Measurements from ENCODE around the gene RASA3. TPM values are rescaled to one million over a fixed set of nuclear protein-coding genes. Genes with fewer than 3 reads are reported as not detected.
"Not testable (repeated sequence)": the region's sequence is repeated elsewhere in the genome, so short reads cannot be mapped to it uniquely, and the experiment has no call there.

The RASA3 gene
- polyA plus RNA-seq, 12 donors: 8.9 to 23.0 (median 20.0) TPM; not detected in 1

GRCh38 chr13:114022876-114023275 is 109.5 kb downstream of the RASA3 start:
- no peak for DNase-seq

GRCh38 chr13:114022309-114022669 is 110.1 kb downstream of the RASA3 start:
- DNase-seq: no peak

GRCh38 chr13:114021464-114022308 is 110.7 kb downstream of the RASA3 start:
- DNase-seq: no peak

DNA sequence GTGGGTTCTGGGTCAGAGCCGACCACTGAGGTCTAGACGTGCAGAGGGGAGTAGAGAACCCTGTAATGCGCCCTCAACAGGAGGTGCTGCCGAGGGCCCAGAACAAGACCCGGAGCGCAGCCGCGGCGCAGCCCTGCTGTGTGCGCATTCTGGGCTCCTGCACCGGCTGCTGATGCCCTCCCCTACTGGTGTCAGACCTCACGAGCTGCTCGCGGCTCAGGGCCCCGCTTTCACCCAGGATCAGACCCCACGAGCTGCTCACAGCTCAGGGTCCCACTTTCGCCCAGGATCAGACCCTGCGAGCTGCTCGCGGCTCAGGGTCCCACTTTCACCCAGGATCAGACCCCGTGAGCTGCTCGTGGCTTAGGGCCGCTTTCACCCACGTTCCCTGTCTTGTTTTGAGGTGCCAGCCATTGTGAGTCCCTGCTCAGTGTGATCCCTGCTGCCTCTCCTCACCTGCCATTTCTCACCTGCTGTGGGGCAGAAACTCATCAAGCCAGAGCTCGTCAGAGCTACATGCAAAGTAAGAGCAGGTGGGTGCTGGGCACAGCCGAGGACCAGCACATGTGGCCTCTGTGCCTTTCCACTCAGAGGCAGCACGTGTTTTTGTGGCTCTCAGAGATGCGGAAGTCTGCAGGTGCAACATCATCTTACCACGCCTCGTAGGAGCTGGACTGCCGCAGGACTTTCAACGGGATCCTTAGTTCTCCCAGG is 111.5 kb downstream of the RASA3 start:
- no peak for DNase-seq

DNA sequence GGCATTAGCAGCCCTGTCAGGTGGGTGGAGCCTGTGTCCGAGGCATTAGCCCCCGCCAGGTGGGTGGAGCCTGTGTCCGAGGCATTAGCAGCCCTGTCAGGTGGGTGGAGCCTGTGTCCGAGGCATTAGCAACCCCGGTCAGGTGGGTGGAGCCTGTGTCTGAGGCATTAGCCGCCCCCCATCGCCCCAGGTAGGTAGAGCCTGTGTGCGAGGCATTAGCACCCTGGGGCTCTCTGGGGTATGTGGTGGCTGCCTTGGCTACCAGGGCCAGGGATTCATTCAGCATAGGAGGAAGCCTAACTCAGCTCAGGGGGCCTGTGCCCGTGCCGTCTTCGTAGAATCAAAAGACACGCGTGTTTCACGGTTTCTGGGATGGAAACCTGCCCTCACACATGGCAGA is 112.3 kb downstream of the RASA3 start:
- DNase-seq: not testable (repeated sequence)

DNA sequence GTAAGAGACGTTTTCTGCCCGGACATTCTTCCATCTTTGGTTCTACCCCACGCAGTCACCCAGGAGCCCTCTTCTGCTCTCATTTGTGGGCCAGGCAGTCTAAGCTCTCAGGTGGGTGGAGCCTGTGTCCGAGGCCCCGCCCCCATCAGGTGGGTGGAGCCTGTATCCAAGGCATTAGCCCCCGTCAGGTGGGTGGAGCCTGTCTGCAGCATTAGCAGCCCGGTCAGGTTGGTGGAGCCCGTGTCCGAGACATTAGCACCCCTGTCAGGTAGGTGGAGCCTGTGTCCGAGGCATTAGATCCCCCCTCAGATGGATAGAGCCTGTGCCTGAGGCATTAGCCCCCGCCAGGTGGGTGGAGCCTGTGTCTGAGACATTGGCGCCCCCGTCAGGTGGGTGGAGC is 113.1 kb downstream of the RASA3 start:
- DNase-seq: no peak

GRCh38 chr13:114018461-114019055 is 113.9 kb downstream of the RASA3 start:
- no peak for DNase-seq

GRCh38 chr13:114017966-114018365 is 114.5 kb downstream of the RASA3 start:
- no peak for DNase-seq

DNA sequence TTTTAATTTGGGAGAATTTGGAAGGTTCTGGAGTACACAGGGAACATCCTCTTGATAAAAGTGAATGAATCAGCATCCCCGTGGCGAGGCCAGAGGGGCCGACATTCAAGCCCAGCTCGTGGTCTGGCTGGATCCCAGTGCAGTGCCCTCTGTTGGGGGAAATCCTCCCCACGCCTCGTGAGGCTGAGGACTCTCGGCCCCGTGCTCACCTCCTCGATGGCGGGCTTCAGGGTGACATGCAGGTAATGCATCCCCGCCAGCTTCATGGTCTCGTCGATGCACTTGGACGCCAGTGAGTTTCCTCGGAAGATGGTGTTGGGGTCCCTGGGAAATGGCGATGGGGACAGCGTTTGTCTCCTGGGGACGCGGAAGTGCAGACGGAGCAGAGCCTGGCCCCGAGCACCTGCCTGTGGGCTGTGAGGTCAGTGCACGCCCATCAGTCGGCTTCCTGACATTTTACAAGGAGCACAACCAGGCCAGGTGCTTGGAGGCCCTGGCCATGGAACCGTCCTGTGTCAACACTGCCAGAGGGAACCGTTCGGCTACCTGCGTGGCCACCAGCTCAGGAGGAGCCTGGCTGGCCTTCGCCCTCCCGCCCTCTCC is 115.3 kb downstream of the RASA3 start:
- DNase-seq: no peak

DNA sequence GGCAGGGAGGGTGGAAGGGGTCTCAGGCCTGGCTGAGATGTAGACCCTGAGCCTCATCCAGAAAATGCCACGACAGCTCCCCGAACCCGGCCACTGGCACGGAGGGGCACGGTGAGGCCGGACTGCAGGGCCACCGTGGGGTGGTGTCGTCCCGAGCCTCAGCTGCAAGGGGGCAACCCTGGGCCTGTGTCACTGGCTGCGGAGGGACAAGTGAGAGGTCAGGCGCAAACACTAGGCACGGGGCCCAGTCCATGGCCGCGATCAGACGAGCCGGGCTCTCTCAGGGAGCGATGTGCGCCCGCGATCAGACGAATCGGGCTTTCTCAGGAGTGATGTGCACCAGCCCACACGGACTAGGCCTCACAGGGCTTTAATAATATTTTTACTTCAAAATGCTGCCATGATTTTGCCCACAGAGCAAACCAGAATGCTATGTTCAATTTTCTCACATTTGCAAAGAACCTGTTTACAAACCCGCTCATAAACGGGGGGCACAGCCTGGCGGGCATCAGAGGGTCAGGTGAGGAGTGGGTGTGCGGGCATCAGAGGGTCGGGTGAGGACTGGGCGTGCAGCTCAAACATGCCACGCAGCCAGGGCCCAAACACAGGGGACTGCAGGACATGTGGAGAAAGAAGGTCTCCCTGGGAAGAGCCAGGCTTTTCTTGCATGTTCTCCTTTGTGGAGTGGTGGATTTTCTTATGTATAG is 115.9 kb downstream of the RASA3 start:
- DNase-seq: no peak

GRCh38 chr13:114015969-114016295 is 116.5 kb downstream of the RASA3 start:
- DNase-seq: no peak

GRCh38 chr13:114015111-114015968 is 117.1 kb downstream of the RASA3 start:
- DNase-seq: no peak

GRCh38 chr13:114013952-114014629 is 118.3 kb downstream of the RASA3 start:
- no peak for DNase-seq

DNA sequence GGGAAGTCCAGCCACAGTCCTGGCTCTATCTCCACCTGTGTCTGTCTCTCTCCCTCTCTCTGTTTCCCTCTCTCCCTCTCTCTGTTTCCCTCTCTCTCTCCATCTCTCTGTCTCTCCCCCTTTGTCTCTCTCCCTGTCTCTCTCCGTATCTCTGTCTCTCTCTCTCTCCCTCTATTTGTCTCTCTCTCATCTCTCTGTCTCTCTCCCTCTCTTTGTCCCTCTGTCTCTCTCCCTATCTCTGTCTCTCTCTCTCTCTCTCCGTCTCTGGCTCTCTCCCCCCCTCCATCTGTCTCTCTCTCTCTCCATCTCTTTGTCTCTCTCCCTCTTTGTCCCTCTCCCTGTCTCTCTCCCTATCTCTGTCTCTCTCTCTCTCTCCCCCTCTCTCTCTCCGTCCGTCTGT is 119.1 kb downstream of the RASA3 start:
- no peak for DNase-seq

- DNase-seq: no peak
Observed at GRCh38 chr13:114012921-114013320, 119.5 kb downstream of the RASA3 start.

DNA sequence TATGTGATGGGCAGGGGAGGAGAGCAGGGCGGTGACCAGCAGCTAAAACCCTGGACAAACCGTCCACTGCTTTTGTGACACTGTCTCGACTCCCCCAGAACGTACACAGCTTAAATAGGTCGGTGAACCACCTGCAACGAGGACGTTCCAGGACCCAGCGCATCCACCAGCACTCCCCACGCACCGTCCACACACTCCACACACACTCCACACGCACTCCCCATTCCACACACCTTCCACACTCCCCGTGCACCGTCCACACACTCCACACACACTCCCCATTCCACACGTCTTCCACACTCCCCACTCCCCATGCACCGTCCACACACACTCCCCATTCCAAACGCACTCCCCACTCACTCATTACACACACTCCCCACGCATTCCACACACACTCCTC is 120.3 kb downstream of the RASA3 start:
- no peak for DNase-seq

DNA sequence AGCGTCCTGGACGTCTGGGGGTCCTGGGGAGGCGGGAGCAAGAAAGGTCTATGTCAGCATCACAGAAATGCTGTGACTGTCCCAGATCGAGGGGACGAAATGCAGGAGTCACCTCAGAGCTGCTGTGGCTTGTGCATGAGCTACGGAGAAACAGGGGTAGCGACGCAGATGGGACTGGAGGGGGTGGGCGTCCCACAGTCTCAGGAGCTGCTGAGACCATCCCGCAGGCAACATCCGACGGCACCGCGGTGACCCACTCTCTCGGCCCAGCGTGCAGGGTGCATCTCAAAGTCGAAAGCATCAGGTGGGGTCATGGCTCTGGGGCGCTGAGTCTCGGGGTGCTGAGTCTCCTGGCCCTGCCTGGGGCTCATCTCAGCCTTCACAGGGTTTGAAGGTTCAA is 121.2 kb downstream of the RASA3 start:
- DNase-seq: no peak

- DNase-seq: no peak
Observed at GRCh38 chr13:114010401-114011101, 121.9 kb downstream of the RASA3 start.

DNA sequence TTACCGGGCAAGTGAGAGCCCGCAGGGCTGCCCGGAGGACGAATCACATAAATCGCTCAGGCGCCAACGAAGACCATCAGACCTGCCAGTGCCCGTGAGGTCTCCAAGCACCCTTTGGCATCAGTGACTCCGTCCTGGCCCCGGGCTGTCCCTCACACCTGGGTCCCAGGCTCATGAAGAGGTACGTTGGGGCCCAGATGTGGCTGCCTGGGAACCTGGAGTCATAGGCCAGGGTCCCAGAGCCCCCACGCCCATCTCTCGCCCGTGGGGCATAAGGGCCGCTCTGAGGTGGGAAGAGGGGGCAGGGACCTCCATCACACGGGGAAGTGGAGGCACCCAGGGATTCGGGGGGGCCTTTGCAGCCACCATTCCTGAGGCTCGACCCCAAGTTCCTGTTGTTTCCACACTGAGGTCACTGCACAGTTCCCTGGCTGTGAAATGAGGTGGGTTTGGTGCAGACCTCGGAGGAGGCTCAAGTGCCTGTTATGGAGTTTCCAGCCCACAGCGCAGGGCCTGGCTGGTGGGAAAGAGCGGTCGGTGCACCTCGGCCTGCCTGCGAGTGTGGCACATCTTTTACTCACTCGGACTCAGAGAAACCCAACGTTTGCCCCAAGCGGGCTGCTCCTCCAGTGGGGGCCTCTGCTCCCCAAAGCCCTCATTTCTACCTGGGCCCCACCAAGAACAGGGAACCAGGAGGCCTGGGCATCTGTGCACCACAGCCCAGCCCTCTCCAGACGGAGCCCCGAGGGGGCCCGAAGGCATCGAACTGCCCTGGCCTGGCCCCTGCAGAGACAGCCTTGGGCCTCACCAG is 122.6 kb downstream of the RASA3 start:
- DNase-seq: no peak
